ENCODE results near the gene TMEM39A. TPM values are rescaled to one million over a fixed set of nuclear protein-coding genes. Genes with fewer than 3 reads are reported as not detected.

TMEM39A gene
- total and polyA plus RNA-seq, 4 donors: 19.9 to 38.7 (median 29.0) TPM

DNA sequence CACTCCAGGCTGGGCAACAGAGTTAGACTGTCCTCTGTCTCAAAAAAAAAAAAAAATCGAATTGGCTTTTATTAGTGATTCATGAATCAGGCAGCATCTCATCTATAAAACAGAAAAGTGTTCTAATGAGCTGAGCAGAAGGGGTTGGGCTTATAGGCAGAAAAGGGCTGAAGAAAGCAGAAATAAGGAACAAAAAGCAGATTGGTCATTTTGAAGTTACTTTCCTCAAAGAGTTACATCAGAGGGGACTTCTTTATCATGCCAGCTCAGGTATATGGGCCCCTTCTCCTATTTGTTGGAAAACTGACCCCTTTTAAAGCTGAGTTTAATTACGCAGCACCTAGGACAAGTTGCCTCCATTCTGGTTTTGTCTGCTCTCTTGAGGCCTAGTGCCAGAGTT, 4.6 kb upstream of the TMEM39A start:
- no peak for DNase-seq (ENCODE audit: low read depth in 4 of 6, low spot score in 6 of 6)
- H3K4me3 ChIP-seq (ENCODE audit: low read depth, low read length): peak overlapping the region; percentile 83
- no peaks in the 10 kb centered on the region for H3K9me3 ChIP-seq (ENCODE audit: control insufficient read depth, insufficient read depth, low read length)
- H3K36me3 ChIP-seq (ENCODE audit: control insufficient read depth, insufficient read depth, low read length): peaks cover 8% of the 10 kb centered on the region
- no peaks in the 10 kb centered on the region for H3K4me1 ChIP-seq (ENCODE audit: control insufficient read depth, insufficient read depth, low read length)
- 100% methylated on average over 1 of the region's 2 CpGs for WGBS (ENCODE audit: insufficient coverage)
- H3K27me3 ChIP-seq (ENCODE audit: control insufficient read depth, insufficient read depth, low read length): no peaks in the 10 kb centered on the region
- H3K27ac ChIP-seq (ENCODE audit: low read depth, low read length): no peak overlapping the region

DNA sequence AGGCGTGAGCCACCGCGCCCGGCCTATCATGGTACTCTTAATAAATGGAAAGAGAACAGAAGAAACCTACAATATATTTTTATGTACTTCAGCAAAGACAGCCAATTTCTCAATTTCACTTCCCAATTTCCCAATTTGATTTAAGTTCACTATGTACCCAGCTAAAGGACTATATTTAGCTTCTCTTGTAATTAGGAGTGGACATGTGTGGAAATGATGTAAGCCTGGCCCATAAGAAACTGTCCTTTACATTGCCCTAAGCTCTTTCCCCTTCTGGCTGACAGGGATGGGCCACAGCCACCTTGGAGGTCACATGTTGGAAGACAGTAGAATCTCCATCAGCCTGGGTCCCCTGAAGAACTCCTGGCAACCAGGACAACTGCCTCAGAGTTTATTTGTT, 6.2 kb downstream of the TMEM39A start:
- Histone ChIP-seq H3K27me3 (ENCODE audit: control insufficient read depth, insufficient read depth, low read length) (no peaks in the 10 kb centered on the region), H3K36me3 (ENCODE audit: control insufficient read depth, insufficient read depth, low read length) (peaks cover 25% of the 10 kb centered on the region), H3K4me3 (ENCODE audit: low read depth, low read length) (no peak overlapping the region), H3K27ac (ENCODE audit: low read depth, low read length) (no peak overlapping the region), H3K4me1 (ENCODE audit: control insufficient read depth, insufficient read depth, low read length) (peaks cover 3% of the 10 kb centered on the region), H3K9me3 (ENCODE audit: control insufficient read depth, insufficient read depth, low read length) (no peaks in the 10 kb centered on the region)
- no peak for DNase-seq (ENCODE audit: low read depth in 4 of 6, low spot score in 6 of 6)
- WGBS (ENCODE audit: insufficient coverage): 100% methylated on average over 1 of the region's 4 CpGs

DNA sequence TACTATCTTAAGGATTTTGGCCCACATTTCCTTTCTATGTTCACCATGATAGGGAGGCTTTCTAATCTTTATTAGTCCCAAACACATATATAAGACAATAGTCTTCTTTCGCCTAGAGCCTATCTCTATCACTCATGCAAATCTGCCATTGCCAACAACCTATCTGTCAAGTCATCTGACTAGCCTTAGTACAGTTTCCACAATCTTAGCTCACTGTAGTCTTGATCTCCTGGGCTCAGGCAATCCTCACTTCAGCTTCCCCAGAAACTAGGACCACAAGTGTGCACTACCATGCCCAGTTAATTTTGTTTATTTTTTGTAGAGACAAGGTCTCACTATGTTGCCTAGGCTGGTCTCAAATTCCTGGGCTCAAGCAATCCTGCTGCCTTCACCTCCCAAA, 6.9 kb downstream of the TMEM39A start:
- H3K9me3 ChIP-seq (ENCODE audit: control insufficient read depth, insufficient read depth, low read length): no peaks in the 10 kb centered on the region
- H3K4me3 ChIP-seq (ENCODE audit: low read depth, low read length): no peak overlapping the region
- 100% methylated on average over 1 of the region's 1 CpG for WGBS (ENCODE audit: insufficient coverage)
- DNase-seq (ENCODE audit: low read depth in 4 of 6, low spot score in 6 of 6): no peak
- H3K27ac ChIP-seq (ENCODE audit: low read depth, low read length): no peak overlapping the region
- H3K36me3 ChIP-seq (ENCODE audit: control insufficient read depth, insufficient read depth, low read length): peaks cover 27% of the 10 kb centered on the region
- no peaks in the 10 kb centered on the region for H3K4me1 ChIP-seq (ENCODE audit: control insufficient read depth, insufficient read depth, low read length)
- no peaks in the 10 kb centered on the region for H3K27me3 ChIP-seq (ENCODE audit: control insufficient read depth, insufficient read depth, low read length)

DNA sequence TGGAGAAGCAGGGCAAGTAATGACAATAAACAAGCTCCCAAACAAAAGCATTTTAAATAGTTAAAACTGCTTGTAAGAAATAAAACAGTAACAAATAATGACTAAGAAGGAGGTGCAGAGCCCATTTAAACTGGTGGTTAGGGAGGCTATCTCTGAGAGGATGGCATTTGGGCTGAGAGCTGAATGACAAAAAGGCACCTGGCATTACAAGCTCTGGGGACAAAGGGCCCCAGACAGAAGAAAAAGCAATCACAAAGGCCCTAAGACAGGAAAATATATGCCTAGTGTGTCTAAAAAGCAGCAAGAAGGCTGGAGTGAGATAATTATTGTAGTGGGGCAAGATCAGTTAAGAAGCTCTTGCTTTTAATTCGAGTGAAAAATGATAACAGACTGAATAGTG, 9.6 kb downstream of the TMEM39A start:
- H3K4me1 ChIP-seq (ENCODE audit: control insufficient read depth, insufficient read depth, low read length): no peaks in the 10 kb centered on the region
- WGBS (ENCODE audit: insufficient coverage): no CpG with 5 or more reads among the region's 1 CpG
- H3K9me3 ChIP-seq (ENCODE audit: control insufficient read depth, insufficient read depth, low read length): no peaks in the 10 kb centered on the region
- no peak overlapping the region for H3K4me3 ChIP-seq (ENCODE audit: low read depth, low read length)
- H3K36me3 ChIP-seq (ENCODE audit: control insufficient read depth, insufficient read depth, low read length): peaks cover 31% of the 10 kb centered on the region
- DNase-seq (ENCODE audit: low read depth in 4 of 6, low spot score in 6 of 6): no peak
- H3K27ac ChIP-seq (ENCODE audit: low read depth, low read length): no peak overlapping the region
- H3K27me3 ChIP-seq (ENCODE audit: control insufficient read depth, insufficient read depth, low read length): no peaks in the 10 kb centered on the region

DNA sequence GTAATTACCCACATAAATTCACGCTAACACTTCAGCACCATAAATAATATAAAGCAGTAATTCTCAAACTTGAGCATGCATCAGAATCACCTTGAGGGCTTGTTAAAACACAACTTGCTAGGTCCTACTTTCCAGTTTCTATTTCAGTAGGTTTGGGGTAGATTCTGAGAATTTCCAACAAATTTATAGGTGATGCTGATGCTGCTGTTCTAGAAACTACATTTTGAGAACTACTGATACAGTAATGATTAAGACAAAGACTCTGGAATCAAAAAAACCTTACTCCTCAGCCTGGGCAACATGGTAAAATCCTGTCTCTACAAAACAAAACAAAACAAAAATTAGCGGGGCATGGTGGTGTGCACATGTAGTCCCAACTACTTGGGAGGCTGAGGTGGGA, 18.8 kb downstream of the TMEM39A start:
- H3K4me3 ChIP-seq (ENCODE audit: low read depth, low read length): no peak overlapping the region
- no peaks in the 10 kb centered on the region for H3K27me3 ChIP-seq (ENCODE audit: control insufficient read depth, insufficient read depth, low read length)
- H3K27ac ChIP-seq (ENCODE audit: low read depth, low read length): no peak overlapping the region
- H3K4me1 ChIP-seq (ENCODE audit: control insufficient read depth, insufficient read depth, low read length): no peaks in the 10 kb centered on the region
- no peak for DNase-seq (ENCODE audit: low read depth in 4 of 6, low spot score in 6 of 6)
- H3K36me3 ChIP-seq (ENCODE audit: control insufficient read depth, insufficient read depth, low read length): peaks cover 23% of the 10 kb centered on the region
- peaks cover 3% of the 10 kb centered on the region for H3K9me3 ChIP-seq (ENCODE audit: control insufficient read depth, insufficient read depth, low read length)
- 100% methylated on average over 1 of the region's 2 CpGs for WGBS (ENCODE audit: insufficient coverage)

DNA sequence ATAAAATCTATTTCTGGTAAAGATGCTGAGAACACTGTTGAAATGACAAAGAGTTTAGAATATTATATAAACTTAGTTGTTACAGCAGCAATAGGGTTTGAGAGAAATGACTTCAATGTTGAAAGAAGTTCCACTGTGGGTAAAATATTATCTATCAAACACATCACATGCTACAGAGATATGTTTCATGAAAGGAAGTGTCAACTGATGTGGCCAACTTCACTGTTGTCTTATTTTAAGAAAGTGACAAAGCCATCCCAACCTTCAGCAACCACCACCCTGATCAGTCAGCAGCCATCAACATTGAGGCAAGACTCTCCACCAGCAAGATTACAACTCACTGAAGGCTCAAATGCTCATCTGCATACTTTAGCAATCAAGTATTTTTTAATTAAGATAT, 20.2 kb downstream of the TMEM39A start:
- H3K36me3 ChIP-seq (ENCODE audit: control insufficient read depth, insufficient read depth, low read length): peaks cover 19% of the 10 kb centered on the region
- no peak for DNase-seq (ENCODE audit: low read depth in 4 of 6, low spot score in 6 of 6)
- H3K4me1 ChIP-seq (ENCODE audit: control insufficient read depth, insufficient read depth, low read length): no peaks in the 10 kb centered on the region
- H3K27me3 ChIP-seq (ENCODE audit: control insufficient read depth, insufficient read depth, low read length): no peaks in the 10 kb centered on the region
- H3K27ac ChIP-seq (ENCODE audit: low read depth, low read length): no peak overlapping the region
- H3K4me3 ChIP-seq (ENCODE audit: low read depth, low read length): no peak overlapping the region
- peaks cover 3% of the 10 kb centered on the region for H3K9me3 ChIP-seq (ENCODE audit: control insufficient read depth, insufficient read depth, low read length)

DNA sequence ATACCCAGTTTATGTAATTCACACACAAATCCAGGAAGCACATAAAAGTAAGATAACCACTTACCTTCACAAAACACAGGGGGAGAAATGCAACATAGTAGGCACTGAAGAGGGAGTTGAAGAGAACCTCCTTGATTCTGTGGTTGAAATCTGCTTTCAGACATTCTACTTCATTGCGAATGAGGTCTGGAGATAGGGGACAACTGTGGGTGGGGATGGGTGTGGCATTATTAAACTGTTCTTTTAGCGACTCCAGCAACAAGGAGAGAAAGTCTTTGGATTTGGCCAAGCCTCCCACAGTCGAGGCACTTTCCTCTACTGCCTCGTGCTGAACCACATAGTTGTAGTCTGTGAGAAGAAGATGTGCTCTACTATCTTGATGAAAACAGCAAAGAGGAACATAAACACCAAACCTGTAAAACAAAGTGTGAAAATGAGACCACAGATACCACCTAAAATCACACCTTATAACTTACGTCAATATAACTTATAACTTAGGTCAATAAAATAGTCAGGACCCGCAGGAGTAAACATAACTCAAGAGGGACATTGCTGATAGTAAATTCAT, 25.6 kb downstream of the TMEM39A start:
- WGBS (ENCODE audit: insufficient coverage): no CpG with 5 or more reads among the region's 6 CpGs
- H3K4me1 ChIP-seq (ENCODE audit: control insufficient read depth, insufficient read depth, low read length): no peaks in the 10 kb centered on the region
- peaks cover 18% of the 10 kb centered on the region for H3K36me3 ChIP-seq (ENCODE audit: control insufficient read depth, insufficient read depth, low read length)
- no peaks in the 10 kb centered on the region for H3K27me3 ChIP-seq (ENCODE audit: control insufficient read depth, insufficient read depth, low read length)
- no peak overlapping the region for H3K4me3 ChIP-seq (ENCODE audit: low read depth, low read length)
- no peak for DNase-seq (ENCODE audit: low read depth in 4 of 6, low spot score in 6 of 6)
- peaks cover 3% of the 10 kb centered on the region for H3K9me3 ChIP-seq (ENCODE audit: control insufficient read depth, insufficient read depth, low read length)
- no peak overlapping the region for H3K27ac ChIP-seq (ENCODE audit: low read depth, low read length)

DNA sequence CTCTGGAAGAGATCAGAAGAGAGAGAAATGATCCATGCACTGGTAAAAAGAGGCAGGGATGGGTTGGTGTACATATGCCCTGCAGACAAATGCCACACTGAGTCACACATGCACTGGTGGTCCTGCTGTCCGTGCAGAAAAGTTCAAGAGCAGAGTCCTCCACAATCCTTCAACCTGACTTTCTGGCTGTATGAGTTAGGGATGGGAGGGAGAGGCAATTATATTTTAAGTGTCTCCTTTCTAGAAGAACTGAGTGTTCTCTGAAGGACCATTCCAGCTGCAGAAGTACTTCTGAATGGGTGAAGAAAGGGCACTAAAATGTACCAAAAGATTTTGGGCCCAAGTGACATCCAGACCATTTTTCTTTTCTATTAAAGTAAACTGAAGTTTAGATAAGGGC, 26.4 kb downstream of the TMEM39A start:
- WGBS (ENCODE audit: insufficient coverage): no CpG with 5 or more reads among the region's 1 CpG
- no peak for DNase-seq (ENCODE audit: low read depth in 4 of 6, low spot score in 6 of 6)
- no peak overlapping the region for H3K27ac ChIP-seq (ENCODE audit: low read depth, low read length)
- peaks cover 3% of the 10 kb centered on the region for H3K9me3 ChIP-seq (ENCODE audit: control insufficient read depth, insufficient read depth, low read length)
- no peaks in the 10 kb centered on the region for H3K4me1 ChIP-seq (ENCODE audit: control insufficient read depth, insufficient read depth, low read length)
- no peaks in the 10 kb centered on the region for H3K27me3 ChIP-seq (ENCODE audit: control insufficient read depth, insufficient read depth, low read length)
- peaks cover 12% of the 10 kb centered on the region for H3K36me3 ChIP-seq (ENCODE audit: control insufficient read depth, insufficient read depth, low read length)
- no peak overlapping the region for H3K4me3 ChIP-seq (ENCODE audit: low read depth, low read length)

DNA sequence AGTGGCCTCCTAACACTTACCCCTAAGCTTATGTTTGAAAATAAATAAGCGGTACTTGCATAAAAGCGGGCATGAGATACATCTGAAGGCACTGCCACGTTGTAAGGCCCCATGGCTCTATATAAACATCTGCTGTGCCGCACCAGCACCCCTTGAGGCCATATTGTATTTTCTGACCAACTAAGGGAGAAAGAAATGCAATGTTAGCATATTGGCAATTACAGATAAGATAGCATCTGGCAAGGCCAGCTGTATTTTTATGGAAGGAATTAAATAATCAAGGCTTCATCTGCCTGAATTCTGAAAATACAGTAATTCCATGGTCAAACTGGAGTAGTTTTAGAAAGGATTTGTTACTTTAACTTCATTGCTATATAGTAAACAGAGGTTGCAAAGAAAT, 28.7 kb downstream of the TMEM39A start:
- WGBS (ENCODE audit: insufficient coverage): 95% methylated on average over 3 of the region's 4 CpGs
- Histone ChIP-seq H3K27me3 (ENCODE audit: control insufficient read depth, insufficient read depth, low read length) (no peaks in the 10 kb centered on the region), H3K4me1 (ENCODE audit: control insufficient read depth, insufficient read depth, low read length) (no peaks in the 10 kb centered on the region), H3K27ac (ENCODE audit: low read depth, low read length) (no peak overlapping the region), H3K36me3 (ENCODE audit: control insufficient read depth, insufficient read depth, low read length) (peaks cover 10% of the 10 kb centered on the region), H3K4me3 (ENCODE audit: low read depth, low read length) (no peak overlapping the region), H3K9me3 (ENCODE audit: control insufficient read depth, insufficient read depth, low read length) (no peaks in the 10 kb centered on the region)
- peak in 1 of 6 donors; percentile 7 for DNase-seq (ENCODE audit: low read depth in 4 of 6, low spot score in 6 of 6)

DNA sequence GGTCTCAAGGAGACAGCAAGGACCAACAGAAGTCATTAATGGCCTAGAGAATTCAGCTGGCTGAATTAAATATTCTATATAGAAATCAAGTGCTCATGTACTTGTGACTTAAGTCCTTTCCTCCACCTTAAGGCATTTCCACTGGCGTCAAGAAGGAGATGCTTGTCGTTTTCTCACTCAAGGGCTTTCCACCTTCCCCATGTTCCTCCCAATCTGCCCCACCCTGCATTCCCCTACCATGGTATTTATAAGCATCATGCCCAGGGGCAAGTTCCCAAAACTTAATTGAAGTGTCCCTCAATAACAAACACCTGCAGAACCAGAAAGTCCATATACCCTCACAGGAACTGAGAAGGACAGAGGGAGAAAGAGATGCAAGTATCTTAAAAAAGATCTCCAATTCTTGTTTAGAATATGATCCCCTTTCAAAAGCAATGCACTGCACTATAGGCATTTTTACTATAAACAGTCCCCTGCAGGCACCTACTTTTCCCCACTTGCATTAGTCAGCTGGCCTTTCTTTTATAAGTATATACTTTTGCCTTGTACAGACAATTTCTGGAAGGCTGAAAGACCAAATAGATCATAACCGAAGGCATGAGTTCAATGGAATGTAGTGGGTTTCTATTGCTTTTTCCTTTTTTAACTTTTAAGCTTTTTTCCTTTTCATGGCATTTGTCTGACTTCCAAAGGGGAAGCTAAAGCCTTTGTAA, 29.6 kb downstream of the TMEM39A start:
- no peak for DNase-seq (ENCODE audit: low read depth in 4 of 6, low spot score in 6 of 6)
- H3K27me3 ChIP-seq (ENCODE audit: control insufficient read depth, insufficient read depth, low read length): no peaks in the 10 kb centered on the region
- H3K9me3 ChIP-seq (ENCODE audit: control insufficient read depth, insufficient read depth, low read length): peaks cover 3% of the 10 kb centered on the region
- 82% methylated on average over 2 of the region's 3 CpGs for WGBS (ENCODE audit: insufficient coverage)
- H3K4me1 ChIP-seq (ENCODE audit: control insufficient read depth, insufficient read depth, low read length): no peaks in the 10 kb centered on the region
- peaks cover 15% of the 10 kb centered on the region for H3K36me3 ChIP-seq (ENCODE audit: control insufficient read depth, insufficient read depth, low read length)
- H3K27ac ChIP-seq (ENCODE audit: low read depth, low read length): no peak overlapping the region
- H3K4me3 ChIP-seq (ENCODE audit: low read depth, low read length): no peak overlapping the region

Data from spinal cord (tissue), 10 donors.